GM19025 (cell line): ENCODE measurements around the gene HELZ2.
"Not testable (repeated sequence)": the region's sequence is repeated elsewhere in the genome, so short reads cannot be mapped to it uniquely, and the experiment has no call there.

Source experiments
- ATAC-seq: cut with Tn5 transposase; IDR thresholded peaks from one replicate; pipeline ENCODE4 v1.9.1; 2021; ENCODE audit warnings: mild to moderate bottlenecking, low read depth, moderate library complexity; ENCODE audit not compliant: unreplicated experiment

HELZ2 gene, protein sequence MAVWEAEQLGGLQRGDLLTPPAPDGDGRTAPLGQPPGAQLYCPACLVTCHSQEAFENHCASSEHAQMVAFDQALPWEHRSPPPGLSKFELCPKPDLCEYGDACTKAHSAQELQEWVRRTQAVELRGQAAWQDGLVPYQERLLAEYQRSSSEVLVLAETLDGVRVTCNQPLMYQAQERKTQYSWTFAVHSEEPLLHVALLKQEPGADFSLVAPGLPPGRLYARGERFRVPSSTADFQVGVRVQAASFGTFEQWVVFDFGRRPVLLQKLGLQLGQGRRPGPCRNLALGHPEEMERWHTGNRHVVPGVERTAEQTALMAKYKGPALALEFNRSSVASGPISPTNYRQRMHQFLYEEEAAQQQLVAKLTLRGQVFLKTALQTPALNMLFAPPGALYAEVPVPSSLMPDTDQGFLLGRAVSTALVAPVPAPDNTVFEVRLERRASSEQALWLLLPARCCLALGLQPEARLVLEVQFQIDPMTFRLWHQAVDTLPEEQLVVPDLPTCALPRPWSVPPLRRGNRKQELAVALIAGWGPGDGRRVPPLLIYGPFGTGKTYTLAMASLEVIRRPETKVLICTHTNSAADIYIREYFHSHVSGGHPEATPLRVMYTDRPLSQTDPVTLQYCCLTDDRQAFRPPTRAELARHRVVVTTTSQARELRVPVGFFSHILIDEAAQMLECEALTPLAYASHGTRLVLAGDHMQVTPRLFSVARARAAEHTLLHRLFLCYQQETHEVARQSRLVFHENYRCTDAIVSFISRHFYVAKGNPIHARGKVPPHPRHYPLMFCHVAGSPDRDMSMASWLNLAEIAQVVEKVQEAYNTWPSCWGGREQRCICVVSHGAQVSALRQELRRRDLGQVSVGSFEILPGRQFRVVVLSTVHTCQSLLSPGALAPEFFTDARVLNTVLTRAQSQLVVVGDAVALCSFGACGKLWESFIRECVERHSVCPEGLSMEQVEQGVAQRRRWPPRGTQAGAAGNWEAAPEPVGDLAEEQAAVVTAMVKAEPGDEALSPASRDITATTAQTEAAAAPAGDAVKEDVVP (N-terminal part only)

DNA sequence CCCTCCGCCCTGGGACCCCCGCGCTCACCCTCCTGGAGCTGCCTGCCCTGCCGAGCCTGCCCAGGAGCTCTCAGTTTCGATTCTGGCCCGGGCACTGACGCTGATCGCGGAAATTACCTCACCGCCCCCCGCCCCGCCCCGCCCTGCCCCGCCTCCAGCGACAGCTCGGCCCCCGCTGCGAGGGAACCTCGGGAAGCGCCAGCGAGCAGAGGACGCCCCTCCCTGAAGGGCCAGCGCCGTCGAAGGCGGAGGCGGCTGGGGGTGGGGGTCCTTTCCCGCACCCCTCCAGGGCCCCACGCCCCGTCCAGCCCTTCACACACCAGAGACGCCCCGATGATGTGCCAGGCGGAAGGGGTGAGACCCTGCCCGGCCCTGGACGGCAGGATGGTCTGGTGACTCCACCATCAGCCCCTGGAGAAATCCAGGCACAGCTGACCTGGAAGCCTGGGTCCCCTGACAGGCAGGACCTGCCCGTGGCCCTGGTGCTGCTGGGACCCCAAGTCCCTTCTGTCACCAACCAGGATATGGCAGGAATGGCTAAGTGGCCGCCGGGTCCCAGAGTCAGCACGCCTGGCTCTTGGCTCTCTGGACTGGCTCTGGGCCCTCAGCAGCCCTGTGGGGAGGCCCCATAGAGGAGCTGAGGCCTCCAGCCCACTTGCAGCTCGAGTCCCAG lies at the start of gene HELZ2:
TSS of gene HELZ2 (minus strand) at position 84 of the 673 bp plus-strand sequence. CDS start 1,854 bp downstream, outside the sequence.
- ATAC-seq = no peak

DNA sequence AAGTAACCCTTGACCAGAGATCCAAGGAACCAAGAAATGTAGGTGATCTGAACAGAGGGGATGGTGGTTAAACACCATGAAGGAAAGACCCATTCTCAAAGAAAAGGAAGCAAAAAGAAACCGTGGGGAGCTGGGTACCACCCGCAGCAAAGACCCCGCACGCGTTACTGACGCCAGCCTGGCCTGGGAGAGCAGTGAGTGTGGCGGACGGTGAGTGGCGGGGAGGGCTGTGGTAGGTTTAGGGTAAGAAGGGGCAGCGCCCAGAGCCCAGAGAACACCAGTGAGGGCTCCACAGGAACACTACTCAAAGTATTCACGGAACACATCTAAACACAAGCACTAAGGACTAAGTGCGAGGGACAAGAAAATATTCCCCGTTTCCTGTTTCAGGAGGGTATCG lies 48.7 kb upstream of the HELZ2 start:
- ATAC-seq = no peak

DNA sequence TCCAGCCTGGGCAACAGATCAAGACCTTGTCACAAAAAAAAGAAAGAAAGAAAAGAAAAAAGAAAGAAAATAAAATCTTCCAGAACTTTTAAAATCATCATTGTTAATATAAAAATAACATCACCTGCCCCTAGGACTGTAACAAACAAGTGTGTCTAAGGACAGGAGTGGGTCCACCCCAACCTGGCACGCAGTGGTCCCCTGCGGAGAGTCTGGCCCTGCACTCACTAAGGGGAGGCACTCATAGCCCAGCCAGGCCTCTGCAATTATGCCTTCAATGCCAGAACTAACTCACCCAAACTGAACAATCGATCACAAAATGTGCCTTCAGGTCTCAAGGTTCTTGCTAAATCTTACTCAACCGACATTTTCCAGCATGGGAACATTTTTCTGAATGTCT lies 48.1 kb upstream of the HELZ2 start:
- ATAC-seq = no peak

DNA sequence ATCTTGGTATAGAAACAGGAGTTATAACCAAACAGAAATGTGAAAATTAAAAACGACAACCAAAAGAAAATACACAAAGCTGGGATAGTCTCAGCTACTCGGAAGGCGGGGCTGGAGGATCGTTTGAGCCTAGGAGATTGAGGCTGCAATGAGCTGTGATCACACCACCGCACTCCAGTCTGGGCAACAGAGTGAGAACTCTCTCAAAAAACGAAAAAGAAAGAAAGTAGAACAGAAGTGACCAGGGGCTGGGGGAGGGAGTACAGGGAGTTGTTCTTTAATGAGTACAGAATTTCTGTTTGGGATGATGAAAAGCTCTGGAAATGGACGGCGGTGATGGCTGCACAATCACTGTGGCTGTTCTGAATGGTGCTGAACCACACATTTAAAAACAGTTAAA lies 47.0 kb upstream of the HELZ2 start:
- ATAC-seq = no peak

DNA sequence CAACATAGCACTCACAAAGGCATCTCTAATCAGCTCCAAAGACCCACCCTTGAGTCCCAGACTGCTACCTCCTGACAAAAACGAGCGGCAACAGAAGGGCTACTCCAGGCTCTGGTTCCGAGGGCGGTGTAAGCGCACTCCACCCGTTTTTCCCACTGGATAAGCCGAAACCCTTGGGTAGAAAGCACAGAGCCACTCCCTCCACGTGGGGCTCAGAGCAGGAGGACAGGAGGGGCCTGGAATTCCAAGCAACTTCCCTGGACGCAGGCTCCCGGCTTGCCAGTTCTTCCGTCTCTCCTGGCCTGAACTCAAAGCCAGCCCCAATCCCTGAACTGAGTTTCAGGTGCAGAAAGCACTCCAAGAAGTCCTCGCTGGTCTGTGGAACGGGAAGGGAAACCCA lies 45.5 kb upstream of the HELZ2 start:
- no peak for ATAC-seq

DNA sequence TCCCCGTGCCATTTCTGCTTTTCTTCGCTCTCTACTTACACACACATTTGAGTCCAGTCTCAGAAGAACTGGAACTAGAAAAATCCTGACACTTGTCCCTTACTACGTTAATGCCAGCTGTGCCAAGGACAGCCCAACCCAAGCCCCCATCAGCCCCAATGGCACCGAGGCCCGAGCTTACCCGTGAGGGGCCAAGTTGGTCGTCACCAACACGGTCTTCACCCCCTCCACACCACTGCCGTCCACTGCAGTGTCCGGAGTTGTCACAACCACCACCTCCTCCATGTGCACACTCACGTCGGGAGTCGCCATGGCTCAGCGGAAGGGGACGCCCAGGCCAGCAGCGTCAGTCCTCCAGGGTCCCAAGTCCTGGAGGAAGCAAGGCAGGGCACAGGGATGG lies 45.0 kb upstream of the HELZ2 start:
- ATAC-seq = no peak

DNA sequence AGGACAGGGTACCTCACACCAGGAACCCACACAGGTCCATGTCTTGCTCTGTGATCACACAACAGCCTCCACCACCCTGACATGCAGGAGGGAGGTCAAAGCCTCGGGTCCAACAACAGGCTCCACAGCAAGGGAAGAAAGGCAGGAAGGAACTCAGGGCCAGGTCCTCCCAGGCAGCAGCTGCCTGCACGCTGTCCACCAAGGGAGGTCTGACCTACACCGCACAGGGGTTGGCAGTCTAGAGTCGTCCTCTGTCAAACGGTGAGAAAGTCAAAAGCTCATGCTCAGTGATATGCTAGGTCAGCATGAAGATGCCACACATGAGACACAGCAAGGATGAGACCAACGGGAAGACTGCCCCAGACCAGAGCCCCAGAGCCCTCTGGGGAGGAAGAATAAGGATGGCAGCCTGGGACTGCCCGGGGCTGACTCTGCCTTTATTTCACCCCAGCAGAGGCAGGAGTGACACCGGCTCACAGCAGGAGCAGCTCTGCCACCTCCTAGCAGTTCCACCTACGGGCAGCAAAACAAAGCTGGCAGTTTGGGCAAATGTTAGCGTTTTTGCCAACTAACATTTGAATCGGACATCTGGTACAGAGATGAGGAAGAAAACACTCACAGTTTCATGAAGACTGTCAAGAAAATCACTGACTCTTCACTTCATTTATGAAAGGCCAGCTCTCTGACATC lies 44.4 kb upstream of the HELZ2 start:
- no peak for ATAC-seq

DNA sequence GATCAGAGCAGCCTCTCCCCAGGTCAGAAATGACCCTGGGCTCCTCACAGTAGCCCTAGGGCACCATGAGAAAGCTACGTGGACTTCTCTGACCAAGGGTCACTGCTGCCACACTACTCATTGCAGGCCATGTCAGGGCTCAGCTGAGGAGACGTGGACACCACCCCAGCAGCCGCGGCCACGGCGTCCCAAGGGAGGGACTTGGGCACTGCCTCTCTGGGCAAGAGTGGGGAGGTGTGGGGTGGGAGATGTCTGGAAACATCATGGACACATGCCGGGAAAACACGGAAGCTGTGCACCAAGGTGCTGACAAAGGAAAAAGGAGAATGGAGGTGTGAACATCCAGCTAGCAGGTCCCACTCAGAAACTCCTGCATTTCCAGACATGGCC lies 43.8 kb upstream of the HELZ2 start:
- no peak for ATAC-seq

DNA sequence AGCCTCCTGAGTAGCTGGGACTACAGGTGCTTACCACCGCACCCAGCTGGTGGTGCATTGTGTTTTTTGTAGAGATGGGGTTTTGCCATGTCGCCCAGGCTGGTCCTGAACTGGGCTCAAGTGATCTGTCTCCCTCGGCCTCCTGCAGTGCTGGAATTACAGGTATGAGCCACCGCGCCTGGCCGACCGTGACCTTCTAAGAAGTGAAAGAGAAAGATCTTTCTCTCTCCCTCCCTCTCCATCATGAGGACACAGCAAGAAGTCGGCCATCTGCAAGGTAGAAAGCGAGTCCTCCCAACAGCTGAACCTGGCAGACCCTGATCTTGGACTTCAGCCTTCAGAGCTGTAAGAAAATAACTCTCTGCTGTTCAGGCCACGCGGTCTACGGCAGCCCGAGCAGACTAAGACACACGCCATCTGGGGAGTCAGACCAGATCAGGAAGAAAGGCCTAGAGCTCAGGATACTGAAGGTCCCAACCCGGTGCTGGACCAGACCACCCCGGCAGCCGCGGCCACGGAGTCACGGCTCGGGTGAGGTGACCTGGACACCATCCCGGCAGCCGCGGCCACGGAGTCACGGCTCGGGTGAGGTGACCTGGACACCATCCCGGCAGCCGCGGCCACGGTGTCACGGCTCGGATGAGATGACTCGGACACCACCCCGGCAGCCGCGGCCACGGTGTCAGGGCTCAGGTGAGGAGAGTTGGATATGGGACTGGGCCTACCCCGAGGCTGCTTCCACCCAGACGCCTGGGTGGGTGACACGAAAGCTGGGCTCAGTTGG lies 43.2 kb upstream of the HELZ2 start:
- ATAC-seq = no peak

DNA sequence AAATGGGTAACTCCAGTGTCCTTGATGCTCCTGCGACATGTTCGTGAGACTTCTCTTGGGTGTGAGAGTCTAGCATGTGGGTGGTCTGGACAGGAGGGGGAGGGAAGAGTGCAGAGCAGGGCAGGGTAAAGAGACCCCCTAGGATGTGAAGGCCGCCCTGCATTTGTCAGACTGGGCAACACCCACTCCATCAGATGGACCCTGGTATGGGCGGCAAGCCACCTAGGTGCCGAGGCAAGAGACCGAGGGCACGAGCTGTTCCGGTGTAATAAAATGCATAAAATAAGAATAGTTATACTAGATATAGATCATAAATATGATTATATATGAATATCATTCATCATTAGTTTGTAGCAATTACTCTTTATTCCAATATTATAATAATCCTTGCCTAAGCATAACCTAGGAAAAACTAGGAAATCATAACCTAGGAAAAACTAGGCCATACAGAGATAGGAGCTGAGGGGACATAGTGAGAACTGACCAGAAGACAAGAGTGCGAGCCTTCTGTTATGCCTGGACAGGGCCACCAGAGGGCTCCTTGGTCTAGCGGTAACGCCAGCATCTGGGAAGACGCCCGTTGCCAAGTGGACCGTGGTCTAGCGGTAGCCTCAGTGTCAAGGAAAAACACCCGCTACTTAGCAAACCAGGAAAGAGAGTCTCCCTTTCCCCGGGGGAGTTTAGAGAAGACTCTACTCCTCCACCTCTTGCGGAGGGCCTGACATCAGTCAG lies 40.0 kb upstream of the HELZ2 start:
- not testable (repeated sequence) for ATAC-seq

DNA sequence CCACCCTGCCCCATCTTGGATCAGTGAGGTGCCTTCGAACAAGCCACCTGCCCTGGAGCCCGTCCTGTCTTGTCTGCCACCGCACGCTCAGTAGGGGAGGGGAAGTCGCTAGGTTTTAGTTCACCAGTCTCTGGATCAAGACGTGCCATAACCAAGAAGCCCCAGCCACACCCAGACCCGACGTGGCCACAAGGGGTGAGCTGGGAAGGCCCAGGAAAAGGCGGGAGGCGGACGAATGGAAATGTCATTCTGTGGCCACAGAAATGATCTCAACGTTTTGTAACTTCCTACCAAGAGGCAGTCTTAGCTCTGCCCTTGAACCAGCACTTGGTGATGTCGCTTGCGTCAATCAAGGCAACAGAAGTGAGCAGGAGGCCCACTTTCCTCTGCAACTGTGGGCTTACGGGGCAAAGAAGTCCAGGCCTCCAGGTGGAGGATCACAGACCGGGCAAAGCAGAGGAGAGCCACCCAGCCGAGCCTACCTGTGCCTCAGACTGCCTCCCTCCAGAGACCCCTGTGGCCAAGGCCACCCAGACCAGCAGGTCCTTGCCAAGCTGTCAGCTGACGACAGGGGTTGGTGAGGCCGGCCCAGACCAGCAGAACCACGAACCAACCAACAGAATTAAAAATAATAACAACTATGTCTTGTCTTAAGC lies 38.4 kb upstream of the HELZ2 start:
- no peak for ATAC-seq

DNA sequence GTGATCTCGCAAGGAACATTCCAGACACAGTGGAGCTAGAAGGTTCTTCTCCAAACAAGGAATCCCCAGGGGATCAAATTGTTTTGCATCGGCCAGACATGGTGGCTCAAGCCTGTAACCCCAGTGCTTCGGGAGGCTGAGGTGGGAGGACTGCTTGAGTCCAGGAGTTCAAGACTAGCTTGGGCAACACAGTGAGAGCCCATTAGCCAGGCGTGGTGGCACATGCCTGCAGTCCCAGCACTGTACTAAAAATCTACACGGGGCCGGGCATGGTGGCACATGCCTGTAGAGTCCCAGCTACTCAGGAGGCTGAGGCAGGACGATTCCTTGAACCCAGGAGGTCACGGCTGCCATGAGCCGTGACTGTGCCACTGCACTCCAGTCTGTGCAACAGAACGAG lies 37.6 kb upstream of the HELZ2 start:
- no peak for ATAC-seq

DNA sequence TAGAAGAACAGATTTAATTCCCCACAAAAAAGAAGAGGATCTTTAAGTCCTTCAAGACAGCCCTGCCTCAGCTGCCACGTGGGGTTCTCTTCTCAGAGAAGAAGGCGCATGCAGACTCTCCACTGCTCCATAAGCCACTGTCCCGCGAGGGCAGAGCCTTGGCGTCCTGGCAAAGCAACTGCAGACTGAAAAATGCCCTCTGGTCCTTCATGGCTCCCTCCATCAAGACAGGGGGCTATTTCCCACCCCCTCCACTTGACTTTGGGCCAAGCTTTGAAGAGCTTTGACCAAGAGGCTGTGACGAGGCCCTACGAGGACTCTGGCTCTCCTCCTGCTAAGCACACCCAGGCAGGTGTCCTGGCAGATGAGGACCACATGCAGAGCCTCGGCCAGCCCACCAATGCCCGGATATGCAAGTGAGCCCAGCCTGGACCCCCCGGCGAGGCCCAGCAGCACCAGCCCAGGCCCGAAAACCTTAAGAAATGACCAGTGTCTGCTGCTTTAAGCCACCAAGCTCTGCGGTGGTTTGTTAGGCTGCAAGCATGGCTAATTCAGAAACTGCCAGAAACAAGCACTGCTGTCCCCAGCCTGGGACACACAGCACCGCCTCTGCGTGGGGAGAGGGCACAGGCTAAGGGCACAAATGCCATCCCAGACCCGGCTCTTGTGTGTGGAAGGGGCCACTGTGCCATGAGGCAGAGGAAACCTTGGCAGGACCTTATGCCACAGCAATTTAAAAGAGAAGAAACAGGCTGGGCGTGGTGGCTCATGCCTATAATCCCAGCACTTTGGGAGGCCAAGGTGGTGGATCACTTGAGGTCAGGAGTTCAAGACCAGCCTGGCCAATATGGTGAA lies 36.8 kb upstream of the HELZ2 start:
- no peak for ATAC-seq

DNA sequence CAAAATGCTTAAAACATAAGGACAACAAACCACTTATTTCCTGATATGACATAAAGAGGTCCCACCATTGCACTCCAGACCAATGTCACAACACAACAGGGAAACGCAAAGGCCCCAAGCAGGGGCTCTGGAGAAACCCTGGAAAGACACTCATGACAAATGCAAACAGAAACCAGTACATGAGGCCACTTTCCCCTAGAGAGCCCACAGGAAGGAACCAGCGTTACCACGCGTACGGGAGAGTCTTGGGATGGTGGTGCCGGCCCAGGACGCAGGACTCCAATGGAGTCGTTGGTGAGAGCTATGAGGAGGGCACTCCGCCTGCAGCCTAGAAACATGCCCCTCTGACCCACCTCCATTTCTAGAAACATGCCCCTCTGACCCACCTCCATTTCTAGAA lies 32.6 kb upstream of the HELZ2 start:
- no peak for ATAC-seq

DNA sequence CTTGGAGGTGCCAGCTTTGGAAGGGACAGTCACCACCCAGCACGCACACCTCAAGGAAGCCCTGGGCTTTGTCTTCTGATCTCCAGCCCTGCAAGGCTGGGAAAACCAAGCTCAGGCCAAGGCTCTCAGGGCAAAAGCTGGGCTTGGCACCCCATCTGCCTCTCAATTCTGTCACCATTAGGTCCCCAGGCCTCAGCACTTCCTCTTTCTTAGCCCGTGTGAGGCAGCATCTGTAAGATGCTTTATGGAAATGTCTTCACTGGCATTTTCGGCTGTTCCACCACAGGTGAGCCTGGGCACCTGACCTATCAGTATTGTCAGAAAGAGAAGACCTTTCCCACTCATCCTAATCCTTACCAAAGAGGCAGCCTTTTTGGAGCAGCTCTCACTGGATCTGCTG lies 28.3 kb upstream of the HELZ2 start:
- no peak for ATAC-seq

DNA sequence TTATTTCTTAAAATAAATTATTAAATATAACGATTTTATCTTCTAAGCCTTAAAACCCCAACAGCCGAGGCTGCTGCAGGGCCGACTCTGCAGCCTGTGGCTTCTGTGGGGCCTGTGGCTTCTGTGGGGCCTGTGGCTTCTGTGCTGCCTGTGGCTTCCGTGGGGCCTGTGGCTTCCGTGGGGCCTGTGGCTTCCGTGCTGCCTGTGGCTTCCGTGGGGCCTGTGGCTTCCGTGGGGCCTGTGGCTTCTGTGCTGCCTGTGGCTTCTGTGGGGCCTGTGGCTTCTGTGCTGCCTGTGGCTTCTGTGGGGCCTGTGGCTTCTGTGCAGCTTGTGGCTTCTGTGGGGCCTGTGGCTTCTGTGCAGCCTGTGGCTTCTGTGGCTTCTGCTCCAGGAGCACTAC lies 27.6 kb upstream of the HELZ2 start:
- not testable (repeated sequence) for ATAC-seq

DNA sequence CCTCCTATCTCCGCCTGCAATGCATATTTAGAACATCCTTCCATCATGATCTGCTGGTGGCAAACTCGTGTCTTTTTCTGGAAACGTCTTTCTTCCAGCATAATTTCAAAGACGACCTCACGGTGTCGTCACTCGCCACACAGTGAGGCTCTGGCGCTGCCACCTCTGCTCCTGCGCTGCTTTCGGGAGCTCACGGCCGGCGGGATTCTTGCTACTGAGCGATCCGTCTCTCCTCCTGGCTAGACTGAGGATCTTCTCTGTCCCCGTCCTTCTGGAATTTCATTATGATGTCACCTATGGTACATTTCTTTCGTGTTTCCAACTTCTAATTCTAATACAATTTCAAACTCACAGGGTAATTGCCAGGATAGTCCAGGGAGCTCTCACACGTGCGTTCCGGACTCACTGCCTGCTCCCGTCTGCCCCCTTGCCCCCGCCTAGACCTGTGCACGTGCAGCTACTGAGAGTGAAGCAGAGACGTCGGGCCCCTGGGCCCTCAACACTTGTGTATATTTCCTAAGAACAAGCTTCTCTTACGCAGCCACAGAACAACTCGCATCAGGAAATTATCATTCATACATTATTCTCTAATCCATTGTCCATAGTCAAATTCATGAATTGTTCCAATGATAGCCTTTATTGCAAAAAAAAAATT lies 25.5 kb upstream of the HELZ2 start:
- ATAC-seq = no peak
